Islet of Langerhans (tissue), 1 donor: ENCODE results near the gene FAM50A.

Source experiments
- FAIRE-seq: peaks from one replicate; lab custom pipeline; 2011; peaks lifted over from hg19 to GRCh38; lab: Jason Lieb, UNC

FAM50A gene

DNA sequence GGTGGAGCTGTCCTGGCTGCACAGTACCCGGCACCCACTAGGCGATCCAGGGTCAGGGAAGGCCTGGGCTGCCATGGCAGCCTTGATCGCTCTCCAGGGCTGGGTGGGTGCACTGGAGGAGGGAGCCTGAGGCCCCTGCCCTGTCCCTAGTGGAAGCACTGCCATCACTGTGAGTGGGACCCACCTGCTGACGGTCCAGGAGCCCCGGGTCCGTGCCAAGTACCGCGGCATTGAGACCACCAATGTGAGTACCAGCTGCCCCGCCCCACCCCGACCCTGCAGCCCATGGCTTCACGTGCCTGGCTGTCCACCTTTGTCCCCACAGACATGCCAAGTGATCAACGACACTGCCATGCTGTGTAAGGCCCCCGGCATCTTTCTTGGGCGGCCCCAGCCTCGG, 23.0 kb downstream of the FAM50A start:
- no peak for FAIRE-seq

- no peak for FAIRE-seq
Observed at GRCh38 chrX:154467556-154467955, 23.6 kb downstream of the FAM50A start.

DNA sequence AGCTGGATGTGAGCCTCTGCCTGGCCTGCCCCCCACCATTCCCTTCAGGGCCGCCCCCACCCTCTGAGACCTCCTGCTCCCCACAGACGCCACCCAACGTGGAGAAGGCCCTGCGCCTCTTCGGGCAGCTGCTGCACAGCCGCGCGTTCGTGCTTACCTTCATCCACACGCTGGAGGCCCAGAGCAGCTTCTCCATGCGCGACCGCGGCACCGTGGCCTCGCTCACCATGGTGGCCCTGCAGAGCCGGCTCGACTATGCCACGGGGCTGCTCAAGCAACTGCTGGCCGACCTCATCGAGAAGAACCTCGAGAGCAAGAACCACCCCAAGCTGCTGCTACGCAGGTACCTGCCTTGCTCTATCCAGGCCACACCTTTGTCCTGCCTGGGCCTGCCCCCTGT, 24.3 kb downstream of the FAM50A start:
- no peak for FAIRE-seq

GRCh38 chrX:154469114-154469513, 25.2 kb downstream of the FAM50A start:
- no peak for FAIRE-seq

- no peak for FAIRE-seq
Observed at GRCh38 chrX:154469880-154470279, 25.9 kb downstream of the FAM50A start.

DNA sequence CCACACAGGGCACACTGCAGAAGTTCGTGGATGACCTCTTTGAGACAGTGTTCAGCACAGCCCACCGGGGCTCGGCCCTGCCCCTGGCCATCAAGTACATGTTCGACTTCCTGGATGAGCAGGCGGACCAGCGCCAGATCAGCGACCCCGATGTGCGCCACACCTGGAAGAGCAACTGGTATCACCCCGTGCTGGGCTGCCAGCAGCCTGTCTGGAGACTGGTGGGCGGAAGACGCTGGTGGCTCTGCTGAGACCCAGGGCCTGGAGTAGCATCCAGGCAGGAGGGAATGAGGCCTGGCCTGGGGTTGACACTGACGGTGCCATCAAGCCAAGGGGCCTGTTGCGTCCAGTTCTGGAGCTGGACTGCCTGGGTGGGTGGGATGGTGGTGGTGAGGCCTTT, 26.5 kb downstream of the FAM50A start:
- no peak for FAIRE-seq

- FAIRE-seq, result no peak
Observed at GRCh38 chrX:154470914-154471568, 27.1 kb downstream of the FAM50A start.

GRCh38 chrX:154471839-154472684, 28.1 kb downstream of the FAM50A start:
- no peak for FAIRE-seq

DNA sequence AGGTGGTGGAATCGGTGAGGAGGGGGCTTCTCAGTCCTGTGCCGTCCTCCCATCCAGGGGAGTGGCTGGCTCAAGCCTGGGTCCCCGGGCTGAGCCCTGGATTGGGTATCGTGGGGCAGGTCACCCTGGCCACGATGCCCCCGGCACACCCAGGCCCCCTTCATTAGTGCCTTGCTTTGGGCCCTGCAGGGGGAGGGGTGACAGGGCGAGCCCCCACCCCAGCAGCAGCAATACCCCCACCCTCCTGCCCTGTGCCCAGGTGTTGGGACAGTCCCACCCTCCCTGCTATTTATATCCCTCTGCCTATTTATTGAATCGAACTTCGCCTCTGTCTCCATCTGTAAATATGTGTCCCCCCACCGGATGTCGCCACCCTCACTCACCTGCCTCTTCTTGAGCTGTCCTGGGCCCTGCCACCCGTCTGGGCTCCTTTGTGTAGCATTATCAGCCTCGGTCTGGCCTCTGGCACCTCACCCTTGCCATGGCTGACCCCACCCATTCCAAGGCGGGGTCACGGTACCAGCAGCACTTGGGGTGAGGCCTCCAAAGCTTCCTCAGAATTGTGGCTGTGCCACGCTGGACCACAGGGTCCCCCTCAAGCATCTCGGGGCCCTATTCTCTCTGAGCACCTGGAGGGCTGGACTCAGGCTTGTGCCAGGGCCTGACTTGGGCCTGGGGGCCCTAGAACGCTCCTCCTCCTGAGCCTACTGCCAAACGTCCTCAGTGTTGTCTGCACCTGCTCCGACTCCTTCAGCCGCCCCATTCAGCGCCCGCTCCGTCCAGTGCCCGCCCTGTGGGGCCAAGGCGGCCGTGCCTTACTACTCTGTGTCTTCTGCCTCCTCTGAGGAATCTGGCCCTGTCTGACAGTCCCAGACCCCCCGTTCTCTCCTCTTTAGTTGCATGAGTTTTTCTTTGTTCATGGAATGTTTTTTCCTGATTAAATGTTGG, 29.0 kb downstream of the FAM50A start:
- FAIRE-seq, result no peak

GRCh38 chrX:154473683-154474082, 29.7 kb downstream of the FAM50A start:
- no peak for FAIRE-seq

DNA sequence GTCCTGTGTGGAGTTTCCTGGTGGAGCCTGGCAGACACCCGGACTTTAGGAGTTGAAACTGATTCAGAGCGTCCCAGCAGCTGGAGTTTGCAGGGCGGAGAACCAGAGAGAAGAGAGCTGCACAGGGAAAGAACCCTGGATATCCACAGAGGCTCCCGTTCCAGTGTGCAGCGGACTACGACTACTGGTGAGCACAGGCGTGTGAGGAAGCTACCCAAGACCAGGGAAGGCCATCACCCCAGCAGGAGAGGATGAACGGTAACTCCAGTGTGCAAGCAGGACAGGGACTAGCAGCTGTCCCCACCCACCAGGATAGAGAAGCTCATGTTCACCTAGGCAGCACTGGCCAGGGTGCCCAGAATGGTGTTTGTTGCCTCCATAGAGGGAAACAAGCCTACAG, 32.9 kb downstream of the FAM50A start:
- no peak for FAIRE-seq

- FAIRE-seq, result no peak
Observed at GRCh38 chrX:154477891-154478477, 34.0 kb downstream of the FAM50A start.

DNA sequence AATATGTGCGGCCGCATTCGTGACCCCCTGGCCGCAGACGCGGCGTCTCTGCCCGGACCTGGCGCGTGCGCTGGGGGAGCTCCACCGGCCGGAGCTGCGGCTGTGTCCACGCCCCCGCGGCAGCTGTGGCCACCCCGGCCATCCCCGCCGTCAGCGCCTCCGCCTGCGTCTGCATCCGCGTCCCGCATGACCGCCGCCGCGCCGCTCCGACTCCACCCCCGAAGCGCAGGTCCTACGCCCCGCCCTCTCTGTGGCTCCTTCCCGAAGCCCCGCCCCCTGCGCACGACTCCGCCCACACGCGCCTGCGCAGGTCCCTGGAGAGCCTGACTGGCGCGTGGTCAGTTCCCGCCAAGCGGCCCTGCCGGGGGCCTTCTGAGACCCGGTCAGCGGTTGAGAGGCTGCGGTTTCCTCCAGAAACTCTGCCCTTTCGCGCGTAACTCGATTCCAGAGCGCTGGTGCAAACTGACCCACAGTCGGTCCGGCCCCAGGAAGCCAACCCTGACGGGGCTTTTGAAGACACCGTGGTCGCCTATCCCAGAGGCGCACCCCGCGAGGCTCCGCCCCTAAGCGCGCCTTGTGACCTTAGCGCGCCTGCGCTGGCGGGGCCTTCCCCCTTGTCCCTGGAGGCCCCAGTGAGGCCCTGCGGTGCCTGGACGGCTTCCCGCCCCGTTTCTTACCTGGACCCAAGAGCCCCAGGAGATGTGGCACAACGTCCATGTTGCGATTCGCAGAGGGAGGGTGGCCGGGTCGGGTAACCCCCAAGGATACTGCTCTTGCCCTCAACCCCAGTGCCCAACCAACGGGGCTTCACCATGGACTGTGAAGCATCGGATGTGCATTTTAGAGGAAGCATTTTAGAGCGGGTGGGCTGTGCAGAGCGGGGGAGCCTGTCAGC, 35.0 kb downstream of the FAM50A start, which contains the start of gene LAGE3:
Gene LAGE3, minus strand, starts transcription at position 554 of the 895 bp plus-strand sequence. Its CDS starts 366 bp downstream, at position 188.
- no peak for FAIRE-seq

DNA sequence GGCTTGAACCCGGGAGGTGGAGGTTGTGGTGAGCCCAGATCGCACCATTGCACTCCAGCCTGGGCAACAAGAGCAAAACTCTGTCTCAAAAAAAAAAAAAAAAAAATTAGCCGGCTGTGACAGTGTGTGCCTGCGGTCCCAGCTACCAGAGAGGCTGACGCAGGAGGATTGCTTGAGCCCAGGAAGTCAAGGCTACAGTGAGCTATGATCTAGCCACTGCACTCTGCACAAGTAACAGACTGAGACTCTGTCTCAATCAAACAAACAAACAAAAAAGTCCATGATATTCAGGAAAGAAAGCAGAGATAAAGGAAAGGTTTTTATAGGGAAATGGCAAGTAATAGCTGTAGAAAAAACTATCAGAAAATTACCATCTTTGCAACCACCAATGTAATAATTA, 37.3 kb downstream of the FAM50A start:
- FAIRE-seq, result no peak

DNA sequence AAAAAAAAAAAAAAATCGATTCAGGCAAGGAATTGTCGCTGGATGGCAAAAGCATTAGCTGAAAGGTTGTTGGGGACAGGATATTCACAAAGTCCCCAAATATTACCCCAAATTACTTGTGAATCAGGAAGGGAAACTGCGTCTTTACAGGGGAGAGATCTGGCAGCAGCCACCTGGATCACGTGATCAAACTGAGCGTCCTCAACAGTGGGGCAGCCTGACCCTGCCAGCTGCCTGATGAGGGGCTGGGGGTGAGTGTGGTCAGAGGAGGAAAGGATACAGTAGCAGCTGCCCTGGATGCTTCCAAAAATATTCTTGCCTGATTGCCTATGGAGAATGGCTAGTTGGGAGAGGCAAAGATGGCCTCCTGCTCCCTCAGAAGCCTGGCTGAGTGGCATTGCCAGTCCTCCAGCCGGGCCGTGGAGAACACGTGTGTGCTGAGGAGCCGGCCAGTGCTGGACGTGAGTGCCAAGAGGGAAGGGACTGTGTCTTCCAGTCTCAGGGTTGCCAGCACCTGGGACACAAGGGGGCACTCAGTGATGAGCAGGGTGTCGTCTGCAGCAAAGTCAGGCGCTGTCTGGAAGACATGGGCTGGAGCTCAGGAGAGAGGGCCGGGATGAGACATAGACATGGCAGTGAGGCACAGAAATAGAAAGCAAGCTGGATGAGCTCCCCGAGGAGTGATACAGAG, 38.1 kb downstream of the FAM50A start:
- FAIRE-seq, result no peak

- FAIRE-seq, result no peak
Observed at GRCh38 chrX:154482786-154483185, 38.8 kb downstream of the FAM50A start.

- FAIRE-seq, result no peak
Observed at GRCh38 chrX:154483325-154483724, 39.4 kb downstream of the FAM50A start.

DNA sequence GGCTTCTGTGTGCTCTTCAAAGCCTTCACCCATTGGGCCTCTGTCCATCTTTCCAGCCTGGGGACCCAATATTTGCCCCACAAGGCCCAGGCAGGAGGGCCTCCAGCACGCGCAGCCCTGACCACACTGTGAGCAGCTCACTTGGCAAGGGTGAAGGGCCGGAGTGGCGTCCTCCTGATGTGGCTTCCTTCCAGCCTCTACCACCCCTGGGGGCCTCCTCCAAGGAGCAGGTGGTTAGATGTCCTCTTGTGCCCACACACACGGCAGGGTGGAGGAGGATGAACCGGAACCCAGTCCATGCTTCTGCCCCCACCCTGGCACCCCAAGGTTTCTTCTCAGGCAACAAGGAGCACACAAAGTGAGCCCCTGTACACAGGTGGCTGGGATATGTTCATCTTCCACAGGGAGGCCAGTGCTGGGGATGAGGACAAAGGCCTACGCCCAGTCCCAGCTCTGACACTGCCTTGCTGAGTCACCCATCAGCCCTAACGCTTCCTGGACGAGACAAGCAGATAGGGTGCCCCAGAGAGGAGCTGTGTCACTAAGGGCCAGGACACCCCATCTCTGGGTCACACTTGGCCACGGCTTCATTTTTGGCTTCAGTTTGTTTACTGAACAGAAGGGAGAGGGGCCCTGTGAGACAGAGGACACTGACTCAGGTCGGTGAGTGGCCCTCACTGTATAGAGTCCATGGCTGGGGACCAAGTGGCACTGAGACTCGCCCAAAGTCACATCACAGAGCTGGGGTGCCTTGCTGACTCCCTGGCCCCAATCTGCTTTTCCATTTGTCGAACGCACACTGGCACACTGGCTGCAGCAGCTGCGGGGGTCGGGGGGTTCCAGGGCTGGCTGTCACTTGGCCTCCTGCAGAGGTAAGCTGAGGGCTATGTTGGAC, 40.6 kb downstream of the FAM50A start:
- no peak for FAIRE-seq
